Effector memory CD8-positive, alpha-beta T cell (primary cell): ENCODE results near the gene AP5S1.
A peak's percentile ranks its signal among the peaks of the same experiment; 100 is the strongest.
"Not testable (repeated sequence)": the region's sequence is repeated elsewhere in the genome, so short reads cannot be mapped to it uniquely, and the experiment has no call there.

Experiments used
- ATAC-seq: fragments of 150-1000 bp; cut with Tn5 transposase; replicated peaks from 2 replicates; pipeline ENCODE4 v1.10.0; 2021; ENCODE audit warnings: mild to moderate bottlenecking, moderate library complexity
- DNase-seq, 3 experiments: peaks; one replicate each; pipeline ENCODE4 v3.0.0; 2021
- H3K27ac Mint-ChIP-seq, 2 donors: one replicate each; pipeline ENCODE4 v1.8.0; 2022; ENCODE audit warnings: mild to moderate bottlenecking in 2 of 2, mixed read lengths in 2 of 2, moderate library complexity in 2 of 2
- H3K27me3 Mint-ChIP-seq, 2 donors: one replicate each; pipeline ENCODE4 v1.8.0; 2022; ENCODE audit warnings: mixed read lengths in 2 of 2
- H3K36me3 Mint-ChIP-seq: one replicate; pipeline ENCODE4 v1.8.0; 2022; ENCODE audit warnings: mild to moderate bottlenecking, moderate library complexity, mixed read lengths; ENCODE audit not compliant: insufficient read depth
- H3K4me1 Mint-ChIP-seq, 2 donors: one replicate each; pipeline ENCODE4 v1.8.0; 2022; ENCODE audit warnings: low read depth in 2 of 2, mixed read lengths in 2 of 2
- H3K4me3 Mint-ChIP-seq, 2 donors: one replicate each; pipeline ENCODE4 v1.8.0; 2022; ENCODE audit warnings: mild to moderate bottlenecking in 2 of 2, mixed read lengths in 2 of 2, moderate library complexity in 2 of 2
- H3K9me3 Mint-ChIP-seq, 2 donors: one replicate each; pipeline ENCODE4 v1.8.0; 2022; ENCODE audit warnings: mixed read lengths in 2 of 2

Gene AP5S1

GRCh38 chr20:3784863-3785239, 35.5 kb upstream of the AP5S1 start:
- DNase-seq, result no peak
- Mint-ChIP-seq H3K27me3 (no peaks in the 10 kb centered on the region), H3K27ac (peak overlapping the region; percentile 21 to 86), H3K36me3 (peaks cover 18% of the 10 kb centered on the region), H3K4me3 (peak overlapping the region; percentile 49 to 73), H3K4me1 (peaks cover 44 to 51% of the 10 kb centered on the region in 2 donors), H3K9me3 (no peaks in the 10 kb centered on the region)
- no peak for ATAC-seq

DNA sequence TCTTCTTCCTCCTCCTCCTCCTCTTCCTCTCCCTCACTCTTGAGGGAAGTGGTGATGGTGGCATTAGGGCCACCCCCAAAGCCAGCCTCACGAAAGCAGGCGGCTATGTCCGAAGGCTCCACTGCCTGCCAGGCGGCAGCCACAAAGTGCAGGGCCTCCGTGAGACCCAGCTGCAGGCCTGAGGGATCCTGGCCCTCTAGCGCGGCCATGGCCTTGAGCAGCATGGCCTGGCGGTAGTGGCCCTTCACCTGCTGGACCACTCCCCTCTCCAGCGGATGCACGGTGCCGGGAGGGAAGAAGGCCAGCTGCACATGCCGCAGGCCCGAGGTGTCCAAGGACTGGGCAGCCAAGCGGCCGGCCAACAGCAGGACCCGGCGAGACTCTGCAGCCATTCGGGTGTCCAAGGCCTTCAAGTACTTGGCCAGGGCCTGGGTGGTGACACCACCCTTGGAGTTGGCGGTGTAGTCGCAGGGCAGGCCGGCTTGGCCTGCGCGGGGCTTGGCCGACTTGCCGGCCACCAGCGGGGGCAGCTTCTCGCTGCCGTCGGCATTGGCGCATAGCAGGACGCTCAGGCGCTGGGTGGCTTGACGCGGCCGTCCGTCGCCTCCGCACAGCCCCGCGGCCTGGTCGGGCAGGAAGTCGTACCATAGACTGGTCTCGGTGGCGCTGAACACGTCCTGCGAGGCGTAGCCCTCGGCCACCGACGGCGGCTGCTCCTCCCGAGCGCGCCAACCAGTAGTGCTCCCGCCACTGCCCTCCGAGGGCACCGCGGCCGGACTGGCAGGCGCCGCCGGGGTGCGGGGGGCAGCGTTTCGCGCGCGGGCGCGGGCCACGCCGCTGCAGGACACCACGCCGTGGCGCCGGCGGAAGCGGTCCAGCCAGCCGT, 34.9 kb upstream of the AP5S1 start:
- Mint-ChIP-seq H3K36me3 (peaks cover 19% of the 10 kb centered on the region), H3K27ac (peak overlapping the region in 1 of 2 donors; percentile 67), H3K4me1 (peaks cover 42 to 49% of the 10 kb centered on the region in 2 donors)

GRCh38 chr20:3786126-3786484, 34.2 kb upstream of the AP5S1 start:
- peaks cover 36 to 42% of the 10 kb centered on the region in 2 donors for H3K4me1 Mint-ChIP-seq
- no peaks in the 10 kb centered on the region for H3K9me3 Mint-ChIP-seq
- peak overlapping the region in 1 of 2 donors; percentile 67 for H3K27ac Mint-ChIP-seq
- DNase-seq, result peak in 1 of 3 experiments; percentile 32
- peak; percentile 36 for ATAC-seq
- peaks cover 19% of the 10 kb centered on the region for H3K36me3 Mint-ChIP-seq
- peak overlapping the region; percentile 70 to 80 for H3K4me3 Mint-ChIP-seq
- H3K27me3 Mint-ChIP-seq, result no peaks in the 10 kb centered on the region

More for the DNA sequence above, 34.9 kb upstream of the AP5S1 start:
- DNase-seq (no peak), ATAC-seq (no peak)
- no peaks in the 10 kb centered on the region for H3K9me3 Mint-ChIP-seq
- H3K27me3 Mint-ChIP-seq, result no peaks in the 10 kb centered on the region
- H3K4me3 Mint-ChIP-seq, result peak overlapping the region; percentile 73 to 80

- H3K27ac Mint-ChIP-seq, result peak within 1 kb of the TSS in 1 of 2 donors; percentile 67
- no peaks in the 10 kb centered on the region for H3K27me3 Mint-ChIP-seq
- DNase-seq (peak; percentile 88 to 93 (median 88)), ATAC-seq (peak; percentile 91)
- H3K4me3 Mint-ChIP-seq, result peak within 1 kb of the TSS; percentile 70 to 80
- H3K36me3 Mint-ChIP-seq, result peaks cover 19% of the 10 kb centered on the region
- no peaks in the 10 kb centered on the region for H3K9me3 Mint-ChIP-seq
- peaks cover 29 to 35% of the 10 kb centered on the region in 2 donors for H3K4me1 Mint-ChIP-seq
These were observed 33.6 kb upstream of the AP5S1 start, which contains the start of gene CENPB for GRCh38 chr20:3786665-3787323. Gene CENPB (minus strand): TSS chr20:3786740. CDS start chr20:3786483, 257 bp downstream.

GRCh38 chr20:3787324-3788014, 32.9 kb upstream of the AP5S1 start:
- H3K4me3 Mint-ChIP-seq, result peak overlapping the region; percentile 26 to 62
- H3K9me3 Mint-ChIP-seq, result no peaks in the 10 kb centered on the region
- H3K36me3 Mint-ChIP-seq, result peaks cover 19% of the 10 kb centered on the region
- no peaks in the 10 kb centered on the region for H3K27me3 Mint-ChIP-seq
- no peak for DNase-seq
- peaks cover 27 to 32% of the 10 kb centered on the region in 2 donors for H3K4me1 Mint-ChIP-seq
- H3K27ac Mint-ChIP-seq, result peak overlapping the region in 1 of 2 donors; percentile 23
- ATAC-seq, result no peak

- Mint-ChIP-seq H3K27me3 (no peaks in the 10 kb centered on the region), H3K4me3 (no peak overlapping the region), H3K9me3 (no peaks in the 10 kb centered on the region), H3K27ac (peak overlapping the region in 1 of 2 donors; percentile 90), H3K4me1 (peaks cover 24 to 28% of the 10 kb centered on the region in 2 donors), H3K36me3 (peaks cover 19% of the 10 kb centered on the region)
- ATAC-seq, result no peak
- no peak for DNase-seq
These were observed 31.6 kb upstream of the AP5S1 start for GRCh38 chr20:3788685-3789155.

DNA sequence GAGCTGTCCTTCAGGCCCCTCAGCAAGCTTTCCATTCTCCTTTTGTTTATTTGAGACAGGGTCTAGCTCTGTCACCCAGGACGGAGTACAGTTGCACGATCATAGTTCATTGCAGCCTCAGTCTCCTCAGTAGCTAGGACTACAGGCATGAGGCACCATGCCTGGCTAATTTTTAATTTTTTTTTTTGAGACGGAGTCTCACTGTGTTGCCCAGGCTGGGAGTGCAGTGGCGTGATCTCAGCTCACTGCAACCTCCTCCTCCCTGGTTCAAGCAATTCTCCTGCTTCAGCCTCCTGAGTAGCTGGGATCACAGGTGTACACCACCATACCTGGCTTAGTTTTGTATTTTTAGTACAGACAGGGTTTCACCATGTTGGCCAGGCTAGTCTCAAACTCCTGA, 31.1 kb upstream of the AP5S1 start:
- not testable (repeated sequence) for ATAC-seq, H3K9me3 Mint-ChIP-seq, DNase-seq, H3K4me3 Mint-ChIP-seq, H3K27me3 Mint-ChIP-seq
- peaks cover 19% of the 10 kb centered on the region for H3K36me3 Mint-ChIP-seq
- peak overlapping the region in 1 of 2 donors; percentile 90 for H3K27ac Mint-ChIP-seq
- H3K4me1 Mint-ChIP-seq, result peaks cover 21 to 26% of the 10 kb centered on the region in 2 donors

GRCh38 chr20:3794168-3794567, 26.2 kb upstream of the AP5S1 start:
- peaks cover 44% of the 10 kb centered on the region for H3K36me3 Mint-ChIP-seq
- peaks cover 26 to 28% of the 10 kb centered on the region in 2 donors for H3K4me1 Mint-ChIP-seq
- H3K9me3 Mint-ChIP-seq, H3K27ac Mint-ChIP-seq, DNase-seq, H3K27me3 Mint-ChIP-seq, ATAC-seq: not testable (repeated sequence)
- peak overlapping the region in 1 of 2 donors; percentile 99 for H3K4me3 Mint-ChIP-seq

DNA sequence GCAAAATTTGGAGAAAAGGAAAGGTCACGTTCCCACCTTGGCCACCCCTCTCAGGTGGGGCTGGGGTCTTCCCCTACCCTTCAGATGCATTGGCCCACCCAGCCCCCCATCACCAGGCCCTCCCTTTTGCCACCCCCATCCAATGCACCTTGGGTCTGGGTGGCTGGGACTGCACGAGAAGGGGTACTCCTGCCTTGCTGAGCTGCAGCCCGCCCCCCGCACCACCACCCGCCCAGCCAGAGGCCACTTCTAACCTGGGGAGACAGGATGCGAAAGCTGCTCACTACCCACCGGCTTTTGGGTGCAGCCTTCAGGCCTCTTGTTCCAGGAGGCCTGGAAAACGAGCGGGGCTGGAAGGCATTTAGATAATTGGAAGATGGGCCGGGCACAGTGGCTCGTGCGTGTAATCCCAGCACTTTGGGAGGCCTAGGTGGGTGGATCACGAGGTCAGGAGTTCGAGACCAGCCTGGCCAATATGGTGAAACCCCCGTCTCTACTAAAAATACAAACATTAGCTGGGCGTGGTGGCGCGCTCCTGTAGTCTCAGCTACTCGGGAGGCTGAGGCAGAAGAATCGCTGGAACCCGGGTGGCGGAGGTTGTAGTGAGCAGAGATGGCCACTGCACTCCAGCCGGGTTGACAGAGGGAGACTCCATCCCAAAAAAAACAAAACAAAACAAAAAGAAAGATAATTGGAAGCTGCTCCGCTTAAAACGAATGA, 25.5 kb upstream of the AP5S1 start:
- no peaks in the 10 kb centered on the region for H3K9me3 Mint-ChIP-seq
- no peak for ATAC-seq
- H3K27me3 Mint-ChIP-seq, result no peaks in the 10 kb centered on the region
- H3K36me3 Mint-ChIP-seq, result peaks cover 46% of the 10 kb centered on the region
- peak overlapping the region; percentile 95 to 97 for H3K27ac Mint-ChIP-seq
- H3K4me3 Mint-ChIP-seq, result peak overlapping the region; percentile 99 to 100
- no peak for DNase-seq
- peaks cover 31 to 34% of the 10 kb centered on the region in 2 donors for H3K4me1 Mint-ChIP-seq

DNA sequence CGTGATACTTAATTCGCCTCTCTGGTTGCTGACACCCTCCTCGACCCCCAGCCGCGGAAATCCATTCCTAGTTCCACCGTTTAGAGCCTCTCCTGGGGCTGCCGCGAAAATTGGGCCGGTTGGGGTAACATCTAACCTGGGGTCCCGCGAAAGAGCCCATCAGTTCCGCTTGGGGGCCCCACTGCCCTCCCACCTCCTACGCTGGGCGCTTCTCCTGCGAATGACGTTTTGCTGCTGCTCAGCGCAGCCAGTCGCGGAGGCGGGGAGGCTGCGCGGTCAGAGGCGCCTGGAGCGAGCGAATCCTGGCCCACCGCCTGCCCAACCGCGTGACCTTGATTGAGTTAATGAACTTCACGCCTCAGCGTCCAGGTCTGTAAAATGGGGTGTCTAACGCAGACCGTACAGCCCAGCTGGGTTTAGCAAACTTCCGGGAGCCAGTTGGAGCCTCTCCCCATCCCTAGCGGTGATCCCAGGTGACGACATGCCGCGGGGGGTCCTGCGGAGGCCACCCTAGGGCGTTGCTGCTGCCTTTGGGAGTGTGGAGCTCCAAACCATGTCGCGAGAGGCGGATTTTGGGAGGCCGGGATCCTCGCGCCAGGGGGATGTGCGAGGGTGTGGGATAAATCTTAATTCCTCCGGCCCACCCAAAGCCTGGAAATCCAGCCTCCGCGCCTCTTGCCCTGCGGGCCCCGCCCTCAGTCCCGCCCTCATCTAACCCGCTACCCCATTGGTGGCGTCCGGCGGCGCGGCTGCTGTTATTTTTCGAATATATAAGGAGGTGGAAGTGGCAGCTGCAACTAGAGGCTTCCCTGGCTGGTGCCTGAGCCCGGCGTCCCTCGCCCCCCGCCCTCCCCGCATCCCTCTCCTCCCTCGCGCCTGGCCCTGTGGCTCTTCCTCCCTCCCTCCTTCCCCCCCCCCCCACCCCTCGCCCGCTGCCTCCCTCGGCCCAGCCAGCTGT, 24.6 kb upstream of the AP5S1 start, which contains the start of gene CDC25B:
Gene CDC25B, plus strand, starts transcription at position 800 of the 958 bp plus-strand sequence. CDS start 222 bp downstream, outside the sequence.
- Mint-ChIP-seq H3K4me1 (peaks cover 39 to 41% of the 10 kb centered on the region in 2 donors), H3K27me3 (no peaks in the 10 kb centered on the region), H3K36me3 (peaks cover 53% of the 10 kb centered on the region), H3K4me3 (peak within 1 kb of the TSS; percentile 99 to 100), H3K9me3 (no peaks in the 10 kb centered on the region), H3K27ac (peak within 1 kb of the TSS; percentile 95 to 97)
- DNase-seq (peak; percentile 80 to 85 (median 84)), ATAC-seq (peak; percentile 82)

DNA sequence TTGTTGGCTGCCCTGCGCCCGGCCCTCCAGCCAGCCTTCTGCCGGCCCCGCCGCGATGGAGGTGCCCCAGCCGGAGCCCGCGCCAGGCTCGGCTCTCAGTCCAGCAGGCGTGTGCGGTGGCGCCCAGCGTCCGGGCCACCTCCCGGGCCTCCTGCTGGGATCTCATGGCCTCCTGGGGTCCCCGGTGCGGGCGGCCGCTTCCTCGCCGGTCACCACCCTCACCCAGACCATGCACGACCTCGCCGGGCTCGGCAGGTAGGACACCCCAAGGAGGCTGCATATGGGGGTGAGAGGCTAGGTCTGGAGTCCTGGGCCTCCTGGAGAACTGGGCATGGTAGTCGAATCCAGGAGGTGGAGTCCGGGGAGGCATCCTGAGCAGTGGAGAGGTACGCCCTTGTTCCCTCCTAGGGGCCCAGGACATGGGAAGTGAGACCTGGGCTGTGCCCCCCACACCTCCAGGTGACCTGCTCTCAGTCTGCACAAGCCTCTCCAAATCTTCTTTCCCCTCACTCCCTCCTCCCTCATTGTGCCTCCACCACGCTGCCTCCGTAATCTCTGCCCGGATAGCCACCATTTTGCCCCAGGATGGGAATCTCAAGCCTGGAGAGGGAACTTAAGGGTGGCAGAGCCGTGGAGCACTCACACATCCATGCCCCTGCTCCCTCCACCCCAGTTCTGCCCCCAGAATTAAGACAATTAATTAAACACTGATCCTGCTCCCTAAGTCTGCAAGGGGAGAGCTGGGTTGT, 23.7 kb upstream of the AP5S1 start:
- peaks cover 41 to 44% of the 10 kb centered on the region in 2 donors for H3K4me1 Mint-ChIP-seq
- peak overlapping the region; percentile 95 to 97 for H3K27ac Mint-ChIP-seq
- peaks cover 61% of the 10 kb centered on the region for H3K36me3 Mint-ChIP-seq
- DNase-seq, result no peak
- peak overlapping the region; percentile 99 to 100 for H3K4me3 Mint-ChIP-seq
- ATAC-seq, result no peak
- no peaks in the 10 kb centered on the region for H3K27me3 Mint-ChIP-seq
- H3K9me3 Mint-ChIP-seq, result no peaks in the 10 kb centered on the region
